ENCODE data around the gene EP300. TPM values are rescaled to one million over a fixed set of nuclear protein-coding genes. Genes with fewer than 3 reads are reported as not detected.

The EP300 gene
- total RNA-seq, 6 experiments from 2014 or later = 28.4 to 41.1 (median 33.1) TPM

- no peak for DNase-seq
- Mint-ChIP-seq H3K4me3 (peak overlapping the region; percentile 46; the same call in 1 of the 2 replicates), H3K9me3 (no peaks in the 10 kb centered on the region), H3K27ac (no peak overlapping the region), H3K27me3 (ENCODE audit: insufficient read depth) (peaks cover 2% of the 10 kb centered on the region), H3K4me1 (ENCODE audit: low read depth) (peaks cover 4% of the 10 kb centered on the region; the same call in 1 of the 2 replicates), H3K36me3 (ENCODE audit: low read depth) (peaks cover 14% of the 10 kb centered on the region)
- TF ChIP-seq CTCF (IDR thresholded peaks at IDR 0.05) = no peak
Measured at GRCh38 chr22:41206719-41207118, 114.3 kb downstream of the EP300 start.

GRCh38 chr22:41215409-41215808 is 123.0 kb downstream of the EP300 start:
- Mint-ChIP-seq H3K4me3 (no peak overlapping the region), H3K36me3 (ENCODE audit: low read depth) (peaks cover 36% of the 10 kb centered on the region), H3K9me3 (no peaks in the 10 kb centered on the region), H3K4me1 (ENCODE audit: low read depth) (peaks cover 7% of the 10 kb centered on the region; the same call in 1 of the 2 replicates), H3K27me3 (ENCODE audit: insufficient read depth) (peaks cover 1% of the 10 kb centered on the region; the same call in 1 of the 2 replicates), H3K27ac (no peak overlapping the region)
- no peak for TF ChIP-seq CTCF (IDR thresholded peaks at IDR 0.05)
- DNase-seq = no peak

GRCh38 chr22:41215926-41216325 is 123.5 kb downstream of the EP300 start:
- no peak for TF ChIP-seq CTCF (IDR thresholded peaks at IDR 0.05)
- H3K4me1 Mint-ChIP-seq (ENCODE audit: low read depth) = peaks cover 7% of the 10 kb centered on the region; the same call in 1 of the 2 replicates
- no peak overlapping the region for H3K4me3 Mint-ChIP-seq
- peaks cover 36% of the 10 kb centered on the region for H3K36me3 Mint-ChIP-seq (ENCODE audit: low read depth)
- no peak overlapping the region for H3K27ac Mint-ChIP-seq
- H3K9me3 Mint-ChIP-seq = no peaks in the 10 kb centered on the region
- peaks cover 1% of the 10 kb centered on the region; the same call in 1 of the 2 replicates for H3K27me3 Mint-ChIP-seq (ENCODE audit: insufficient read depth)
- DNase-seq = no peak

DNA sequence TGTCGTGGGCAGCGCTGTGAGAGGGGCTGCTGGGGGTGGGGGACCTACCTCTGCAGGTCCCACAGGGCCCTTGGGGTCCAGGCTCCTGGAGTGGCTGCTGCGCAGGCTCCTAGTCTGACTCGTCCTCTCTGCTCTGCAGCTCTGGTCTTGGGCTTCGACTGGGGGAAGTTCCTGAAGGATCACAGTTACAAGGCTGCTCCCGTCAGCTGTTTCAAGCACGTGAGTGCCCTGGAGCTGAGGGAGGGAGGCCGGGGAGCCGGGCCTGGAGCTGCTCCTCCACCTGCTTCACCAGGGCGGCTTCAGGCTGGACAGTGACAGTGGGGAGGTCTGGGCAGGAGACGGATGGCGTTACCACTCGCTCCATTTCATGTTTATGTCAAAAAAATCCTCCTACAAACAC is 124.6 kb downstream of the EP300 start:
- Mint-ChIP-seq H3K27ac (no peak overlapping the region), H3K36me3 (ENCODE audit: low read depth) (peaks cover 38% of the 10 kb centered on the region)
- TF ChIP-seq CTCF (IDR thresholded peaks at IDR 0.05) = no peak

DNA sequence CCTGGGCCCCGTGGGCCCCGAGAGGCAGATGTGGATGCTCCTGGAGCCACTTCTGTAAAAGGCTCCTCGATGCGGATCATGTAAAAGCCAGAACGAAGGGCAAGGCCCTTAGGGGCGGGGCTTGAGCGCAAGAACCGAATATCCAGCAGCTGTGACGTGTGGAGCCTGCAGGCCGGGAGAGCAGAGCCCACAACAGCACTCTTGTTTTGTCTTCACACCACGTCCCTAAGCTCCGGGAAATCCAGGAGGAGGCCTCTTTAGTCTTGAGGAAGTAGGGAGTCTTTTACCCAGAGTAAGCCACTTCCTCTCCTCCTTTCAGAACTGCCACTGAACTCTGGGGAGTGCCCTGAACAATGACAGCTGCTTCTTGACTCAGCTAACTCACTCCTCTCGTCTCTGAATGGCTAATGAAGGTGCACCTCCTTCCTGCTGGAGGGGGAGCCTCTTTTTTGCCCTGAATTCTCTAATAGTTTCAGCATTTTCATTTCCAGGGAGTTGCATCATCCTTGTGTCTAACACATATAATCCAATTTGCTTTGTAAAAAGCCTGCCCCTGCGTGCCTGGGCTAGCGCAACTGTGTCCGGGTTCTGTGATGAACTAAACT is 125.3 kb downstream of the EP300 start:
- no peak for TF ChIP-seq CTCF (IDR thresholded peaks at IDR 0.05)
- H3K4me3 Mint-ChIP-seq = no peak overlapping the region

More for the DNA sequence above, 124.6 kb downstream of the EP300 start:
- no peaks in the 10 kb centered on the region for H3K9me3 Mint-ChIP-seq
- no peak overlapping the region for H3K4me3 Mint-ChIP-seq
- peaks cover 7% of the 10 kb centered on the region; the same call in 1 of the 2 replicates for H3K4me1 Mint-ChIP-seq (ENCODE audit: low read depth)
- no peak for DNase-seq
- peaks cover 1% of the 10 kb centered on the region; the same call in 1 of the 2 replicates for H3K27me3 Mint-ChIP-seq (ENCODE audit: insufficient read depth)

More for the DNA sequence above, 125.3 kb downstream of the EP300 start:
- H3K9me3 Mint-ChIP-seq = no peaks in the 10 kb centered on the region
- peaks cover 7% of the 10 kb centered on the region; the same call in 1 of the 2 replicates for H3K4me1 Mint-ChIP-seq (ENCODE audit: low read depth)
- H3K27ac Mint-ChIP-seq = peak overlapping the region; percentile 18; the same call in 1 of the 2 replicates
- H3K36me3 Mint-ChIP-seq (ENCODE audit: low read depth) = peaks cover 36% of the 10 kb centered on the region
- DNase-seq = peak; percentile 34
- 0 out of 2 replicates have a peak, but pooled peaks cover 1% of the 10 kb centered on the region for H3K27me3 Mint-ChIP-seq (ENCODE audit: insufficient read depth)

All from HFFc6 (cell line).